ENCODE results near the gene GH1.

GH1 gene

DNA sequence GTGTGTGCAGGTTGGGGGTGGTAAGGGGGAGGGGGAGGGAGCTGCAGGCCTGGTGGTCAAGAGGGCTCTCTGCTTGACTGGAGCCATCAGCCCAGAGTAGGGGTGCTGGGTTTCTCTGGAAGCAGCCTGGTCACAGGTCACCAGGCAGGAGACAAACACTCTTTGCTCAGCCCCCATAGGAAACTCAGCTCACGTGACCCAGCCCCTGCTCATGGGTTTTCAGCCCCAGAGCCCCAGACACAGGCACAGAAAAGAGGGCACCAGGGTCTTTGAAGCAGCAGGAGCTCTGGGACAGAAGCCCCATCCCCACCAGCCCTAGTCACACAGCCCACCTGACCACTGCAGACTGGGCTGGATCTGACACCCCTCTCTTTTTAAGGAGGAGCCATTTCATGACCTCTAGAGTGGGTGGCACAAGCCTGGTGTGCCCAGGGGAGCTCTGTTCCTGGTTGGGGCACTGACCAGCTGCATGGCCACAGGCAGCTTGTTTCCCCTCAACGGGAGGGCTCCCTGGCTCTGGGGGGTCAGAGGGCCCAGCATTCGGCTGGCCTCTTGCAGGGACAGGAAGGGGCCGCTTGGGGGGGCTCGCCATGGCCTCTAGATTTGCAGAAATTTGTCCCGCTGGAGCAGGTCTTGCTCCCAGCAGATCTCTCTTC, 27.3 kb upstream of the GH1 start:
- no peak overlapping the region for H3K27ac ChIP-seq
- no peaks in the 10 kb centered on the region for H3K79me2 ChIP-seq
- no peak overlapping the region for H3K9ac ChIP-seq
- no peaks in the 10 kb centered on the region for H3K36me3 ChIP-seq (ENCODE audit: control insufficient read depth, insufficient read depth, low read length)
- H3K27me3 ChIP-seq (ENCODE audit: control insufficient read depth, insufficient read depth, low read length) = no peaks in the 10 kb centered on the region
- TF ChIP-seq, protein P1, sequence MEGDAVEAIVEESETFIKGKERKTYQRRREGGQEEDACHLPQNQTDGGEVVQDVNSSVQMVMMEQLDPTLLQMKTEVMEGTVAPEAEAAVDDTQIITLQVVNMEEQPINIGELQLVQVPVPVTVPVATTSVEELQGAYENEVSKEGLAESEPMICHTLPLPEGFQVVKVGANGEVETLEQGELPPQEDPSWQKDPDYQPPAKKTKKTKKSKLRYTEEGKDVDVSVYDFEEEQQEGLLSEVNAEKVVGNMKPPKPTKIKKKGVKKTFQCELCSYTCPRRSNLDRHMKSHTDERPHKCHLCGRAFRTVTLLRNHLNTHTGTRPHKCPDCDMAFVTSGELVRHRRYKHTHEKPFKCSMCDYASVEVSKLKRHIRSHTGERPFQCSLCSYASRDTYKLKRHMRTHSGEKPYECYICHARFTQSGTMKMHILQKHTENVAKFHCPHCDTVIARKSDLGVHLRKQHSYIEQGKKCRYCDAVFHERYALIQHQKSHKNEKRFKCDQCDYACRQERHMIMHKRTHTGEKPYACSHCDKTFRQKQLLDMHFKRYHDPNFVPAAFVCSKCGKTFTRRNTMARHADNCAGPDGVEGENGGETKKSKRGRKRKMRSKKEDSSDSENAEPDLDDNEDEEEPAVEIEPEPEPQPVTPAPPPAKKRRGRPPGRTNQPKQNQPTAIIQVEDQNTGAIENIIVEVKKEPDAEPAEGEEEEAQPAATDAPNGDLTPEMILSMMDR (IDR thresholded peaks at IDR 0.05) = no peak
- H3K4me3 ChIP-seq (ENCODE audit: low read depth, low read length) = no peak overlapping the region
- no peaks in the 10 kb centered on the region for H3K9me3 ChIP-seq (ENCODE audit: control insufficient read depth, low read length)
- peaks cover 3% of the 10 kb centered on the region for H3K4me1 ChIP-seq
- no peak overlapping the region for H2AFZ ChIP-seq
- no peak overlapping the region for H3K4me2 ChIP-seq (ENCODE audit: low read length)

DNA sequence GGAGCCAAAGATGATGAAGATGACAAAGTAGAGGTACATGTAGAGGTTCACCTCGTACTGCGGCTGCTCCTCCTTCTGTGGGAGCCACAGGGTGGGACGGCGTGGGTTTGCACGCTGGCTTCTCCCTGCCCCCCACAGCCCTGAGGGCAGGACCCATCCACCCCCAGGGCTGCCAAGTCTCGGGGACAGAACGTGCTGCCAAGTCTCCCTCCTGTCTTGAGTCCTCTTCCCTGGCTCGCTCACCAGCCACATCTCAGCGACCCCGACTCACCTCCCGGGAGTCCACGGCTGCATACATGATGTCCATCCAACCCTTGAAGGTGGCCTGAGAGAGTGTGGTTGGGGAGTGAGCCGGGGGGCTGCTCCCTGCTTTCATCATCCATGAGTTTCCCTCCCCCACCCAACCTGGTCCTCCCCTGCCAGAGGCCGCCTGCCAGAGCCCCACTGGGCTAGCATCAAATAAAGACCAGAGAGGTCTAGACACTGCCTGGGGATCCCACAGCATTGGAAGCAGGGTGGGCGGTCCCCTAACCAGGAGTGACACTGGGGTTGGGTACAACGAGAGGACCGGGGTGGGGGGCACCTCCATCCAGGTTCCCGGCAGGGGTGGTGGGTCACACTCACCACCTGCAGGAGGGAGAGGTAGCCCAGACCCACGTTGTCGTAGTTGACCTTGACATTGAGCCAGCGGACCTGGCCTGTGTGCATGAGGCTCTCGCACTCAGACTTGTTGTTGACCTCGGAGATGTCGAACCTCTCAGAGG, 26.3 kb upstream of the GH1 start:
- Histone ChIP-seq H3K79me2 (no peaks in the 10 kb centered on the region), H3K9me3 (ENCODE audit: control insufficient read depth, low read length) (no peaks in the 10 kb centered on the region), H3K9ac (no peak overlapping the region), H3K4me2 (ENCODE audit: low read length) (no peak overlapping the region), H3K4me1 (peaks cover 3% of the 10 kb centered on the region), H3K27me3 (ENCODE audit: control insufficient read depth, insufficient read depth, low read length) (no peaks in the 10 kb centered on the region), H3K4me3 (ENCODE audit: low read depth, low read length) (no peak overlapping the region), H3K27ac (no peak overlapping the region), H2AFZ (no peak overlapping the region), H3K36me3 (ENCODE audit: control insufficient read depth, insufficient read depth, low read length) (no peaks in the 10 kb centered on the region)
- TF ChIP-seq, protein P1 (IDR thresholded peaks at IDR 0.05) = no peak

DNA sequence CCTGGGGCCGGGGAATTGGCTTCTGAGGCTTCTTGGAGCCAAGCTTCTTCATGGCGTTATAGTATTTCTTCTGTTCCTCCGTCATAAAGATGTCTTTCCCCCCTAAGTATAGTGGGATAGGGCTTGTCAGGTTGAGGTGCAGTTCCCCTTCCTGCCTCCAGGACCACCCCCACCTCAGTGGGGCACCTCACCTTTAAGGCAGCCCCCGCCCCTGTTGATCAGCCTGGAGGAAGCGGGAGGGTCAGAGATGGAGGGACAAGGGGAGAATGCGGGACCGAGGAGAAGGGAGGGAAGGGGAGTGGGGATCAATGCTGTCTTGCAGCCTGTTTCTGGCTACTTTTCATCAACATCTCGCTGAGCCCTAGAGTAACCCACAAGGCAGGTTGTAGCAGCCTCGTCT, 25.1 kb upstream of the GH1 start:
- Histone ChIP-seq H3K36me3 (ENCODE audit: control insufficient read depth, insufficient read depth, low read length) (no peaks in the 10 kb centered on the region), H3K9me3 (ENCODE audit: control insufficient read depth, low read length) (no peaks in the 10 kb centered on the region), H3K27me3 (ENCODE audit: control insufficient read depth, insufficient read depth, low read length) (no peaks in the 10 kb centered on the region), H2AFZ (no peak overlapping the region), H3K4me3 (ENCODE audit: low read depth, low read length) (no peak overlapping the region), H3K79me2 (no peaks in the 10 kb centered on the region), H3K9ac (no peak overlapping the region), H3K27ac (no peak overlapping the region), H3K4me2 (ENCODE audit: low read length) (no peak overlapping the region), H3K4me1 (peaks cover 3% of the 10 kb centered on the region)
- TF ChIP-seq, protein P1 (IDR thresholded peaks at IDR 0.05) = no peak

DNA sequence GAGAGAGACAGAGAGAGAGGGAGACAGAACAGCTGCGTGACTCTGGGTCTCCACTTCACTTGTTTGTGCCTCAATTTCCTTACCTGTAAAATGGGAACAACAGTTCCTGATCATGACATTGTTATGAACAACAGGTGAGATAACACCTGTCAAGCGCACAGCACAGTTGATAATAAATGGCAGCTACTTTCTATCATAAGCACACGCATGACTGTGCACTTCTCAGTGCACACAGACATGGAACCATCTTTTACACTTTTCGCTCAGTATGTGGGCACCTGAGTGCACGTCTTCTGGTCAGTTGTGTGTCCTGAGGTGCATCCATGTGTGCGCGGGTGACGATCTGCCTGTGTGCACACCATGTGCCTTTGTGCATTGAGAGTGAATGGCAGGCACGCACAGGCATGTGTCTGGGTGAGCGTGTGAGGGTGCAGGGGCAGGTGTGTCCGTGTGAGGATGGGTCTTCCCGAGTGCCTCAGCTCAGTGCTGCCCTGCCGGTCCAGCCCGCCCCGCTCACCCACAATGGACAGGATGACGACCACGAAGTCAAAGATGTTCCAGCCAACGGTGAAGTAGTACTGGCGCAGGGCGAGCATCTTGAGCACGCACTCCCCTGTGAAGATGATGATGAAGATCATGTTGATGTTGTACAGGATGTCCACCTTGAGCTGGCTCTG, 23.8 kb upstream of the GH1 start:
- H3K27me3 ChIP-seq (ENCODE audit: control insufficient read depth, insufficient read depth, low read length) = no peaks in the 10 kb centered on the region
- H3K79me2 ChIP-seq = no peaks in the 10 kb centered on the region
- H2AFZ ChIP-seq = no peak overlapping the region
- peaks cover 3% of the 10 kb centered on the region for H3K4me1 ChIP-seq
- no peak overlapping the region for H3K4me2 ChIP-seq (ENCODE audit: low read length)
- H3K9me3 ChIP-seq (ENCODE audit: control insufficient read depth, low read length) = no peaks in the 10 kb centered on the region
- H3K36me3 ChIP-seq (ENCODE audit: control insufficient read depth, insufficient read depth, low read length) = no peaks in the 10 kb centered on the region
- H3K27ac ChIP-seq = no peak overlapping the region
- H3K9ac ChIP-seq = no peak overlapping the region
- TF ChIP-seq, protein P1 (IDR thresholded peaks at IDR 0.05) = no peak
- H3K4me3 ChIP-seq (ENCODE audit: low read depth, low read length) = no peak overlapping the region
